Vagina (tissue), 2 donors: ENCODE measurements around the gene TRPV3.

ENCODE experiments used
- CTCF ChIP-seq, 3 experiments: fragments of 450-650 bp in 2 of 3; fragments of 200-600 bp in 1 of 3; sonication (generic) in 1 of 3; IDR thresholded peaks; one replicate each; pipeline ENCODE4 v1.5.1; 2017 to 2019; ENCODE audit warnings: antibody characterized with exemption in 3 of 3, mild to moderate bottlenecking in 2 of 3, moderate library complexity in 2 of 3
- POLR2AphosphoS5 ChIP-seq, 2 donors: sonication (generic); formaldehyde crosslinking; IDR thresholded peaks; one replicate each; pipeline ENCODE4 v1.9.0; 2017; ENCODE audit warnings: antibody characterized with exemption in 2 of 2, mild to moderate bottlenecking in 2 of 2, low read depth in 1 of 2; ENCODE audit not compliant: insufficient read depth in 1 of 2

DNA sequence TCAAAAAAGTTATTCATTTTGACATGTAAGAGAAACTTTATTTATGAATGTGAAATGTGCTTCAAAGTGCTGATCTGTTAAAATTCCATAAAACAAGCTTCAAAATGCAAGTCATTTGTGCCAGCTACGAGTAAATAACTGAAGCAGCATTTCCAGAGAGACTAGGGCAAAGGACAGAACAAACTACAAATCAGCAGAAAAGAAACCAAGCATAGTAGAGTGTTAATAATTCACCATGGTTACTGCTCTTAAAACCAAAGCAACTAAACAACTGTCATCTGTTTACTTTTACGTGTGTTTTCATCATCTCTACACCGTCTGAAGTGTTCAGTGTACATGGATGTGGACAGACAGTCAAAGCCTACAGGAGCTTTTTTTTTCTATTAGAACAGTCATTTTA is 83.4 kb downstream of the TRPV3 start:
- TF ChIP-seq POLR2AphosphoS5 (IDR thresholded peaks at IDR 0.05; ENCODE audit: insufficient read depth in 1 of 2, low read depth in 1 of 2) (no peak), CTCF (IDR thresholded peaks at IDR 0.05) (no peak)
